SJSA1 (cell line): Measurements from ENCODE around the gene EEF1AKMT3. TPM values are rescaled to one million over a fixed set of nuclear protein-coding genes. Genes with fewer than 3 reads are reported as not detected.
A peak's percentile ranks its signal among the peaks of the same experiment; 100 is the strongest.
"Not testable (repeated sequence)": the region's sequence is repeated elsewhere in the genome, so short reads cannot be mapped to it uniquely, and the experiment has no call there.

Source experiments
- DNase-seq, 2 experiments: peaks; one replicate each; pipeline ENCODE4 v3.0.0-alpha.2; 2015 to 2020; ENCODE audit warnings: low spot score in 2 of 2, low read depth in 1 of 2
- H3K27ac ChIP-seq: fragments of 250-450 bp; sonication (Bioruptor Pico); 2 replicates; pipeline ENCODE4 v1.5.1; 2020; ENCODE audit warnings: mild to moderate bottlenecking, moderate library complexity
- H3K27me3 ChIP-seq: fragments of 250-450 bp; sonication (Bioruptor Pico); replicated peaks from 2 replicates; pipeline ENCODE4 v1.5.1; 2020; ENCODE audit warnings: mild to moderate bottlenecking, moderate library complexity
- H3K36me3 ChIP-seq: fragments of 250-450 bp; sonication (Bioruptor Pico); 2 replicates; pipeline ENCODE4 v1.5.1; 2020; ENCODE audit warnings: mild to moderate bottlenecking
- H3K4me1 ChIP-seq: fragments of 250-450 bp; sonication (Bioruptor Pico); replicated peaks from 2 replicates; pipeline ENCODE4 v1.6.1; 2021; ENCODE audit warnings: mild to moderate bottlenecking
- H3K4me3 ChIP-seq: fragments of 250-450 bp; sonication (Bioruptor Pico); 2 replicates; pipeline ENCODE4 v1.5.1; 2020; ENCODE audit warnings: mild to moderate bottlenecking
- H3K9me3 ChIP-seq: fragments of 250-450 bp; sonication (Bioruptor Pico); replicated peaks from 2 replicates; pipeline ENCODE4 v1.5.1; 2020; ENCODE audit warnings: mild to moderate bottlenecking
- total RNA-seq: library from RNA; depleted of rRNA; stranded (reverse); fragments of >200 nt; shearing (Covaris generic); gene quantifications from 2 replicates; pipeline ENCODE4 v1.2.3, GENCODE V29; 2014

Gene EEF1AKMT3
- total RNA-seq, 1 experiment from 2014 or later = 62.2 TPM

DNA sequence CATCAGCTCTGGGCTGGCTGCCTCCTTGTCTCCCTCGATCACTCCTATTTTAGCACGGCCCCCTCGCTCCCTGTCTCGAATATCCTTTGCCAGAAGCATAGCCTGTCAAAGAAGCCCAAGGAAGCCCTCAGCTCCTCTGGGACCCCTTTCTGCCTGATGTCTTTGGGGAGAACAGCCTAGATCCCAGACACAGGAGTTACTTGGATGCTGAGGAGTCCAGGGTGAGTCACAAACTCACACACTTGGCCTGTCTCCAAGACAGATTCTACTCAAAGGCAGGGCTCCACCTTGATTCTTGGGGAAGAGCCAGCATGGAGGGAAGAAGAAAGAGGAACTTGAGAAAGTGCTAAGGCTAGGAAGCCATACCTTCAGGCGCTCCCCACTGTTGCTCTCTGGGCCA is 38.0 kb downstream of the EEF1AKMT3 start:
- Histone ChIP-seq H3K36me3 (peaks cover 67% of the 10 kb centered on the region), H3K4me3 (no peak overlapping the region), H3K4me1 (peaks cover 6% of the 10 kb centered on the region), H3K27ac (no peak overlapping the region), H3K27me3 (no peaks in the 10 kb centered on the region), H3K9me3 (0 out of 2 replicates have a peak, but pooled peaks cover 3% of the 10 kb centered on the region)
- peak in 1 of 2 experiments; percentile 76 for DNase-seq

DNA sequence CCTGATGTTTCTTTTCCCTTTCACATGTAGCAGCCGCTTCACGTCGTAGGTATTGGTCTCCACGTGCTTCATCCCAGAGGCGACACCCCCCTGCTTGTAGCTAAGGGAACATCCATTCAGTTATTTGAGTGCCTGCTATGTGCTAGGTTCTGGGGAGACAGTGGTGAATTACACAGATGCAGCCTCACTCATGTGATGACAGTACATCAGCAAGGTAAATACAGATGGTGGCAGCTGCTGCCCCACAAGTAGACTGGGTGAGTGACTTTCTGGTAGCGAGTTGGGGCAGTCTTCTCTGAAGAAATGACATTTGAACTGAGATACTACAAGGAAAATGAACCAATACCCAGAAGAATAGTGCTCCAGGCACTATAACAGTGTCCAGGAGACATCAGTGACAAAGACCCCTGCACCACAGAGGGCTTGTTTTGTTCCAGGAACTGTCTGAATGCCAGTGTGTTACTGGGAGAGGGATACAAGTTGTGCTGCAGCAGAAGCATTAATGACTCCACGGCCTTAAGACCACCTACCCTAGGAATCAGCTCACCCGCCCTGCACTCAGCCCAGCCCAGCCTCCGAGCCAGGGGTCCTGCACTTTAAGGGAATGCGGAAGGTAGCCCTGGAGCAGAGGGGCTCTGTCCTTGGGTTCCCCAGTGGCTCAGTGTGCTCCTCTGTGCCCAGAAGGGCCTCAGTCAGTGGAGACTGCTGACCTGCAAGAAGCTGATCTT is 38.8 kb downstream of the EEF1AKMT3 start:
- Histone ChIP-seq H3K9me3 (0 out of 2 replicates have a peak, but pooled peaks cover 3% of the 10 kb centered on the region), H3K4me1 (peaks cover 6% of the 10 kb centered on the region), H3K27me3 (no peaks in the 10 kb centered on the region), H3K27ac (no peak overlapping the region), H3K4me3 (no peak overlapping the region), H3K36me3 (peaks cover 72% of the 10 kb centered on the region)
- peak in 1 of 2 experiments; percentile 75 for DNase-seq

- H3K27me3 ChIP-seq = no peaks in the 10 kb centered on the region
- H3K4me3 ChIP-seq = no peak overlapping the region
- H3K9me3 ChIP-seq = 0 out of 2 replicates have a peak, but pooled peaks cover 6% of the 10 kb centered on the region
- peaks cover 6% of the 10 kb centered on the region for H3K4me1 ChIP-seq
- DNase-seq = peak in 1 of 2 experiments; percentile 77
- peaks cover 66% of the 10 kb centered on the region for H3K36me3 ChIP-seq
- H3K27ac ChIP-seq = no peak overlapping the region
These were observed 40.9 kb downstream of the EEF1AKMT3 start for GRCh38 chr12:57813111-57813970.

DNA sequence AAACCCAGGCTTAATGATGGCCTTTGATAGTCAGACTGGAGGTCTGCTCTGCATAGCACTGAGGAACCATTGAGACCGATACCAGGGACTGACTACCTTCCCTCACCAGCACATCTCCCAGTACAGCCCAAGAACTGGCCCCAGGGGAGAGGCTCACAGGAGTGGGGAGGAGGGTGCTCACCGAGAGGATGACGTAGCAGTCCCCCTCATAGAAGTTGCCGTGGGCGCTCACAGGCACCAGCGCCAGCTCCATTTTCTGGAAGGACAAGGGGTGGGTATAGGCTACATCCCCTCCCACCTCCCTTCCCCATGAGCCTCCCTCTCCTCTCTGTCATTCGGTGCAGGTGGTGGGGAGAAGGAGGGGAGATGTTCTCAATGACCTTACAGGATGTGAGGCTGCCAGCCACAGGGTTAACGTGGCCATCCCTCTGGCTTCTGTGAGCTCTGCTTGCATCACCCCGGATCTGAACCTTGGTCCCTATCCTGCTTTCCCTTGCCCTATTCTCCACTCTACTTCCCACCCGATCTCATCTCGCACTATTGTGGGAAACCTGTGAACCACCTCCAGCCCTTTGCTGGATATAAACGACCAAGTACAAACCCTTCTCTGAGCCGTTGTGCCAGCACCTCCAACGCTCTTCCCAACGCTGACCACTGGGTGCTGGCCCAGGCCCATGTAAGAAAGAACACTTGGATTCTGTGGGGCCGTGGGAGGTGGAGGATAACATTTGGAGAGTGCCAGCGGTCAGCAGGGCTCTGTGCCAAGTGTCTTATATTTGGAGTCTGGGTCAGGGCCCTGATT is 41.8 kb downstream of the EEF1AKMT3 start:
- Histone ChIP-seq H3K9me3 (0 out of 2 replicates have a peak, but pooled peaks cover 6% of the 10 kb centered on the region), H3K4me3 (no peak overlapping the region), H3K27me3 (no peaks in the 10 kb centered on the region), H3K4me1 (peaks cover 6% of the 10 kb centered on the region), H3K27ac (no peak overlapping the region), H3K36me3 (peaks cover 67% of the 10 kb centered on the region)
- DNase-seq = peak in 1 of 2 experiments; percentile 76

GRCh38 chr12:57815177-57816000 is 43.0 kb downstream of the EEF1AKMT3 start:
- Histone ChIP-seq H3K36me3 (peaks cover 67% of the 10 kb centered on the region), H3K4me3 (no peak overlapping the region), H3K9me3 (0 out of 2 replicates have a peak, but pooled peaks cover 3% of the 10 kb centered on the region), H3K27ac (no peak overlapping the region), H3K27me3 (no peaks in the 10 kb centered on the region), H3K4me1 (peaks cover 6% of the 10 kb centered on the region)
- peak in 1 of 2 experiments; percentile 77 for DNase-seq

DNA sequence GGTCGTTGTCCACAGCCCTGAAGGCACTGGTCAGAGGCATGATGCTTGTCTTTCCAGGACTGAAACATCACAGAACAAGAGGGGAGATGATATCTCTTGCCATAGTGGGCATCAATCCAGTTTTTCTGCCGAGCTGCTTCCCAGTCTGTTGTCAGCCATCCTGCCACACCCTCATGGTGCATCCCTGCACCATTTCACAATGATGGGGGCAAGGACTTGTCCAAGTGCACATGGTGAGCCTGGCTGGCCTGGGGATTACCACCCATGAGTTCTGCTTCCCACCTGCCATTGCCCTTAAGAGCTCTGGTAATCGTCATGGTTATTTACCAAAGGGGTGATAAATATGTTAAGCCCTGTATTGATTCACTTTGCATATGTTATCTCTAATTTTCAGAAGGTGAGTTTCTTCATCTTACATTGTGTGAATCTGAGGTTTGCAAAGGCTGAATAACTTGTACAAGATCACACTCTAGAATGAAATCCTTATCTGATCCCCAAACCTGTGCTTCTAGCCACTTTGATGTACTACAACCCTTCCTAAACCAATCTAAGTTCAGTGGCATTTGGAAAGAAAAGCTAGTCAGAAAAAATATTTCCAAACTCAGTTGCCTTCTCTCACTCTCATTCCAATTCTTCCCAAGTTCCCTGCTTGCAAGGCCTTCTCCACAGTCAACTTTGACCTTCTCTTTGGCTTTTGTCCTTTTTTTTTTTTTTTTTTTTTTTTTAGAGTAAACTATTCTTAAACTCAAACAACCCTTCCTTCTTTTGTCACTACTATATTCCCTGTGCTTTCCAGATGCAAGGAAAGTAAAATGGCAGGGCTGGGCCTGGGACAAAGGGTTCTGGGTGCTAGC is 43.8 kb downstream of the EEF1AKMT3 start:
- H3K27ac ChIP-seq = no peak overlapping the region
- no peaks in the 10 kb centered on the region for H3K27me3 ChIP-seq
- H3K9me3 ChIP-seq = 0 out of 2 replicates have a peak, but pooled peaks cover 3% of the 10 kb centered on the region
- H3K4me1 ChIP-seq = peaks cover 6% of the 10 kb centered on the region
- DNase-seq = peak in 1 of 2 experiments; percentile 74
- peaks cover 67% of the 10 kb centered on the region for H3K36me3 ChIP-seq
- H3K4me3 ChIP-seq = no peak overlapping the region

DNA sequence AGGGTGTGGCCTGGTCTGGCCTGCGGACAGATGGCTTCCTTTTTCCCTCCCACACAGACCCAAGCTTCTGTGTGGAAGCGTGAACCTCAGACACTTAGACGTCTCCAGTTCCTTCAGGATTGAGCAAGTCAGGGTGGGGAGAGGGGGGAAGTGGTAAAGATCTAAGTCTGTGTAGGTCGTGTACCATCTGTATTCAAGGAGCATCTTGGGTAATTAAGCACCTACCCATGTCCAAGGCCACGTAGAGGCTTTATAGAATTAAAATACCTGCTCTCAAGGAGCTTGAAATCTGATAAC is 44.4 kb downstream of the EEF1AKMT3 start:
- DNase-seq = peak; percentile 71 to 86
- H3K4me1 ChIP-seq = peaks cover 6% of the 10 kb centered on the region
- H3K36me3 ChIP-seq = peaks cover 65% of the 10 kb centered on the region
- H3K4me3 ChIP-seq = no peak overlapping the region
- H3K9me3 ChIP-seq = 0 out of 2 replicates have a peak, but pooled peaks cover 3% of the 10 kb centered on the region
- H3K27ac ChIP-seq = no peak overlapping the region
- no peaks in the 10 kb centered on the region for H3K27me3 ChIP-seq

DNA sequence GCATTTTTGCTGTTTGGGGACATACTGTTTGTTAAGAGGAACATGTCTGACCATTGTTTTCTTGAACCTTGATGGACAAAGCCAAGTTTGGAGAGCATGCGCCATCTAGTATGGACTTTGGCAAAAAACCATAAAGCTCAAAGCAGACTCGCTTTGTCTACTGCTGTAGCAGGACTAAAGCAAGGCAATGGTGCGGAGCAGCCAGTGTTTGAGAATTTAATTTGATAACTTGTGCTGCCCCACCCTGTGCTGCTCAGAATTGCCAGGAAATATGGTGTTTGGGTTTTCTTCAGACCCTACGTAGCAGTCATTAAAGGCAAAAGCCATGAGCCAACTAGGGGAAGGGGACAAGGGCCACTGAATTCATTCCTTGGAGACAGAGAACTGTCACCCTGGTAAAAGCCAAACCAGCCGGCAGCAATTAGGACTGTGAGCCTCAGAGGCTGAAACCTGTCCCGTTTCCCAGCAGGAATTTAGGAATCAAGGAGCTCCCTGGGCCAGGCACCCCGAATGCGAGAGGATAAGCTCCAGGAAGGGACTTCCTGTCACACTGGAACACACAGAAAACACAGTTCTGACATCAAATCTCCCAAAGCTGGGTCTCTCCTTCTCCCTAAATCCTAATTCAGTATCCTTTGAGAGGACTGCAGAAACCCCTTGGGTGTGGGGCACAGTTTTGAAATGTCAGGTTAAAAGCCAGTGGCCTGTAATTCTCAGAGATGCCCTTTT is 45.0 kb downstream of the EEF1AKMT3 start:
- DNase-seq = peak; percentile 77 to 84
- no peaks in the 10 kb centered on the region for H3K27me3 ChIP-seq
- no peak overlapping the region for H3K4me3 ChIP-seq
- peaks cover 6% of the 10 kb centered on the region for H3K4me1 ChIP-seq
- H3K9me3 ChIP-seq = 0 out of 2 replicates have a peak, but pooled peaks cover 3% of the 10 kb centered on the region
- H3K36me3 ChIP-seq = peaks cover 70% of the 10 kb centered on the region
- no peak overlapping the region for H3K27ac ChIP-seq

DNA sequence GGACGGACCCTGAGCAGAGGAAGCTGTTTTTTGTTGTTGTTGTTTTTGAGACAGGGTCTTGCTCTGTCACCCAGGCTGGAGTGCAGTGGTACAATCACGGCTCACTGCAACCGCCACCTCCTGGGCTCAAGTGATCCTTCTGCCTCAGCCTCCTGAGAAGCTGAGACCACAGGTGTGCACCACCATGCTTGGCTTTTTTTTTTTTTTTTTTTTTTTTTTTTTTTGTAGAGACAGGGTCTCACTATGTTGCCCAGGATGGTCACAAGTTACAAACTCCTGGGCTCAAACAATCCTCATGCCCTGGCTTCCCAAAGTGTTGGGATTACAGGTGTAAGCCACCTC is 45.5 kb downstream of the EEF1AKMT3 start:
- peaks cover 70% of the 10 kb centered on the region for H3K36me3 ChIP-seq
- H3K4me3 ChIP-seq, H3K4me1 ChIP-seq, H3K9me3 ChIP-seq, H3K27me3 ChIP-seq, H3K27ac ChIP-seq: not testable (repeated sequence)
- peak in 1 of 2 experiments; percentile 86 for DNase-seq

GRCh38 chr12:57820119-57820518 is 47.7 kb downstream of the EEF1AKMT3 start:
- not testable (repeated sequence) for H3K27me3 ChIP-seq, H3K9me3 ChIP-seq, H3K4me3 ChIP-seq, H3K4me1 ChIP-seq, H3K27ac ChIP-seq
- H3K36me3 ChIP-seq = peaks cover 85% of the 10 kb centered on the region
- DNase-seq = peak; percentile 72 to 85

DNA sequence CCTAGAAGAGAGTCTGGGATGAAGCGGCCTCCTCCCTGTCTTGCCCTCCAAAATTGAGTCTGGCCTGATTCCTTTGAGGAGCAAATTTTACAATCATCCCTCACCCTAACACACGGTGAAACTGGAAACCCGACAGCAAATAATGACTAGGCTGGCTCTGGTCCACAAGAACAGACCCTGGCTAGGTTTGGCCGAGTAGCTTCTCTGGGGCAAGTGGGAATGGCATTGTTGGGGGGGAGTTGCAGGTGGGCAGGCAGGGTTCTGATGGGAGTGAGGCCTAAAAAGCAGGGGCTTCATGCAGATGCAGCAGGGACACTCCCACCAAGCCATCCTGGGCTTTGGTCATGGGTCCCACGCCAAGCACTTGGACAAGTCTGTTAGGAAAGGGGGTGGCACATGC is 48.6 kb downstream of the EEF1AKMT3 start:
- H3K4me1 ChIP-seq = not testable (repeated sequence)

More for the DNA sequence above, 48.6 kb downstream of the EEF1AKMT3 start:
- DNase-seq = peak in 1 of 2 experiments; percentile 77
- H3K4me3 ChIP-seq, H3K27ac ChIP-seq, H3K27me3 ChIP-seq, H3K9me3 ChIP-seq: not testable (repeated sequence)
- peaks cover 89% of the 10 kb centered on the region for H3K36me3 ChIP-seq
